ENCODE measurements around the gene ARHGDIG.
A peak's percentile ranks its signal among the peaks of the same experiment; 100 is the strongest.

ARHGDIG gene

GRCh38 chr16:297832-298231, 17.4 kb downstream of the ARHGDIG start:
- DNase-seq (ENCODE audit: low read depth): no peak

- no peak for DNase-seq (ENCODE audit: low read depth)
These were observed 20.8 kb downstream of the ARHGDIG start for GRCh38 chr16:301235-301634.

- DNase-seq (ENCODE audit: low read depth): no peak
These were observed 21.6 kb downstream of the ARHGDIG start for GRCh38 chr16:301950-302349.

GRCh38 chr16:303760-304505, 23.5 kb downstream of the ARHGDIG start:
- no peak for DNase-seq (ENCODE audit: low read depth)

GRCh38 chr16:305916-306626, 25.7 kb downstream of the ARHGDIG start:
- no peak for DNase-seq (ENCODE audit: low read depth)

- no peak for DNase-seq (ENCODE audit: low read depth)
These were observed 26.6 kb downstream of the ARHGDIG start for GRCh38 chr16:306911-307370.

GRCh38 chr16:307691-308312, 27.4 kb downstream of the ARHGDIG start:
- peak; percentile 15 for DNase-seq (ENCODE audit: low read depth)

GRCh38 chr16:309476-309875, 29.1 kb downstream of the ARHGDIG start:
- DNase-seq (ENCODE audit: low read depth): no peak

- DNase-seq (ENCODE audit: low read depth): no peak
These were observed 31.3 kb downstream of the ARHGDIG start for GRCh38 chr16:311725-312124.

- no peak for DNase-seq (ENCODE audit: low read depth)
These were observed 34.0 kb downstream of the ARHGDIG start for GRCh38 chr16:314351-314750.

GRCh38 chr16:314795-315299, 34.5 kb downstream of the ARHGDIG start:
- no peak for DNase-seq (ENCODE audit: low read depth)

- no peak for DNase-seq (ENCODE audit: low read depth)
These were observed 36.5 kb downstream of the ARHGDIG start for GRCh38 chr16:316741-317464.

GRCh38 chr16:317583-317982, 37.2 kb downstream of the ARHGDIG start:
- DNase-seq (ENCODE audit: low read depth): no peak

GRCh38 chr16:318628-319027, 38.2 kb downstream of the ARHGDIG start:
- DNase-seq (ENCODE audit: low read depth): no peak

GRCh38 chr16:320206-320605, 39.8 kb downstream of the ARHGDIG start:
- DNase-seq (ENCODE audit: low read depth): no peak

GRCh38 chr16:321532-321931, 41.1 kb downstream of the ARHGDIG start:
- DNase-seq (ENCODE audit: low read depth): no peak

GRCh38 chr16:322476-323143, 42.2 kb downstream of the ARHGDIG start:
- DNase-seq (ENCODE audit: low read depth): no peak

- DNase-seq (ENCODE audit: low read depth): no peak
These were observed 43.7 kb downstream of the ARHGDIG start for GRCh38 chr16:324201-324450.

- DNase-seq (ENCODE audit: low read depth): peak; percentile 52
These were observed 44.3 kb downstream of the ARHGDIG start for GRCh38 chr16:324451-325334.

- no peak for DNase-seq (ENCODE audit: low read depth)
These were observed 45.2 kb downstream of the ARHGDIG start for GRCh38 chr16:325375-326145.
